ENCODE measurements around the gene SLC36A3.
"Not testable (repeated sequence)": the region's sequence is repeated elsewhere in the genome, so short reads cannot be mapped to it uniquely, and the experiment has no call there.

SLC36A3 gene

DNA sequence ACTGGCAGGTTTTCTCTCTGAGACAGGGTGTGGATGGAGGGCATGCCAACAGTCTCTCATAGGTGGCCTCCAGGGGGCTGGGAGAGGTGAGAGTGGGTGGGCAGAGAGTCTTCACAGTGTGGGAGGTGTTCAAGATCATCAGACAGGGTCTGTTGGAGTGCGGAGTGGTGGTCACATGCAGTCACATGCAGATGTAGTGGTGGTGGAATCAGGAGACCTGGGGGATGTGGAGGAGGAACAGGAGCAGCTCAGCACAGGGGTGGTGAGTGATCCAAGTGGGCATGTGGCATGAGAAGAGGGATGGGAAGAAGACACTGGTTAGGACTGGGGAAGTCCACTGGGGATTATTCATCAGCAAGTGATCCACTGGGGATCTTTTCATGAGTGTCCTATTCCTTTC, 44.8 kb downstream of the SLC36A3 start:
- DNase-seq (ENCODE audit: low read depth) = no peak

DNA sequence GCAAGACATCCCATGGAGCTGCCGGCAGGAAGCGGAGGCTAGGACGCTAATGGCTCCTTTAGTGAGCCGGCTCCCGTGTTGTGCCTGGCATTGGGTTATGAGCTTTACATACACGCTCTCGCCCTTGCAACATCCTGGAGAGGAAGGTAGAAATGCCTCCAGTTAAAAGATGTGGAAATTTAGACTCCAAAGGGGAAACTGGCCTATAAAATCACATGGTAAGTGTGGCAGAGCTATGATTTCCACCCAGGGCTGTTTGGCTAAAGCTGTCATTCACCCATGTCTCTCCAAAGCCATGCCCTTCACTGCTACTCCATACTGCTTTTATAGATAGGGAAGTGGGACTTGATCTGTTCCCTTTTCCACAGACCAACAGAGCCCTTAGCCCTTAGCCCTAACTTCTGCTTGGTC, 45.4 kb downstream of the SLC36A3 start:
- no peak for DNase-seq (ENCODE audit: low read depth)

DNA sequence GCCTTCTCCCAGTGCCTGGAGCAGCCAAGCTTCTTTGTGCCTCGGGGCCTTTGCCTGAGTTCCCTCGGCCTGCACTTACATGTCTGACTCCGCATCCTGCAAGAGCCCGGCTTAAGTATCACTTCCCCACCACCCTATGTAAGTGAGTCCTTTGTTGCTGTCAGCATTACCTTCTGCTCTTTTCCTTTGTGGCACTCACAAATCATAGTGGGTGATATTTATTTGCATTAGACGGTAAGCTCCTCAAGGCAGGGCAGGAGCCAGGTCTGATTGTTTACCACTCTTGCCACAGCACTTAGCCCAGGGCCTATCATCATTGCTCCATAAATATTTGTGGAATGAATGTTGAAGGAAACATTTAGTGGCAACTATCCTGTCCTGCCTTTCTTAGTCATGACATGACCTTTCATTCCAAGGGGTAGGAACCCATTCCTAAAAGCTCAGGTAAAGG, 45.8 kb downstream of the SLC36A3 start:
- DNase-seq (ENCODE audit: low read depth) = no peak

DNA sequence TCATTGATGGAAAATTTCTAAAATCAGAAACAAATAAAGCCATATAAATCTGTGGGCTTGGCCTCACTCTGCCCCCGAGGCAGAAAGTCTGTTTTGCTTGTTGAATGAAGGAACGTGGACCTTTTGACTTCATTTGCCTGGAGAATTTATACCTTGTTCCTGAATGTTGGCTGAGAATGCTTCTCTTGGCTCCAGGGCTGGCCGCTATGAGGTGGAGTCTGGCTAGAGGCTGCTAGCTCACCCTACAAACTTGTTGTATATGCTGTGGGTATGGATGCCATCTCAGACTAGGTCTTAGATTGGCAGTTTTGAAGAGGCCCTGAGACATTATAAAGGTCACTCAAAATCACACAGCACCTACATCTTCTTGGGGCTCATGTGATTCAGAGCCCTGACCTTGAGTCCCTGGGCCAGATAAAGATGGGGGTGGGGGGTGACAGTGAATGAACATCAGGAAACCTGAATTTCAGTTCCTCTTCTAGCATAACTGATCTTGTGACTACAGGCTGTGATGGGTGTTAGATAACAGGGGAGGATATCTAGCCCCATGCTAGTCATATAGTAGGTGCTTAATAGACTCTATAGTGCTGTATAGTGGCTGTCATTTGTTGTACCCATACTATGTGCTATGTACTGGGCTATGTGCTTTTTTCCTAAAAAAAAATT, 47.8 kb downstream of the SLC36A3 start:
- DNase-seq (ENCODE audit: low read depth) = no peak

DNA sequence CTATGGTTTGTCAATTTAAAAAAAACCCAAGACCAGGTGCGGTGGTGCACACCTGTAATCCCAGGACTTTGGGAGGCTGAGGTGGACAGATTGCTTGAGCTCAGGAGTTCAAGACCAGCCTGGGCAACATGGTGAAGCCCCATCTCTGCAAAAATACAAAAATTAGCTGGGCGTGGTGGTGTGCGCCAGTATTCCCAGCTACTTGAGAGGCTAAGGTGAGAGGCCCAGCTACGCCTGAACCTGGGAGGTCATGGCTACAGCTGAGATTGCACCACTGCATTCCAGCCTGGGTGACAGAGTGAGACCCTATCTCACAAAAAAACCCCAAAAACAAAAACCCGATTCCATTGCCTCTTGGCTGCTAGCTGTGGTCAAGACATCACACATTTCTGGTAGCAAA, 48.6 kb downstream of the SLC36A3 start:
- DNase-seq (ENCODE audit: low read depth) = not testable (repeated sequence)

DNA sequence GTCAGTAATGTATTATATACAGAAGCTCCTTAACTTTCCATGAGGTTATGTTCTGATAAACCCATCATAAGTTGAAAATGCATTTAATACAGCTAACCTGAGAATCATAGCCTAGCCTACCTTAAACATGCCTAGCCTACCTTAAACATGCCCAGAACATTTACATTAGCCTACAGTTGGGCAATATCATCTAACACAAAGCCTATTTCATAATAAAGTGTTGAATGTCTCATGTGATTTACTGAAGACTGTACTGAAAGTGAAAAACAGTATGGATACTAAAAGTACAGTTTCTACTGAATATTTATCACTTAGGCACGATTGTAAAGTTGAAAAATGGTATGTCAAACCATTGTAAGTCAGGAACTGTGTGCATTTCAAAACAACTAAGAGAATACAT, 49.0 kb downstream of the SLC36A3 start:
- no peak for DNase-seq (ENCODE audit: low read depth)

DNA sequence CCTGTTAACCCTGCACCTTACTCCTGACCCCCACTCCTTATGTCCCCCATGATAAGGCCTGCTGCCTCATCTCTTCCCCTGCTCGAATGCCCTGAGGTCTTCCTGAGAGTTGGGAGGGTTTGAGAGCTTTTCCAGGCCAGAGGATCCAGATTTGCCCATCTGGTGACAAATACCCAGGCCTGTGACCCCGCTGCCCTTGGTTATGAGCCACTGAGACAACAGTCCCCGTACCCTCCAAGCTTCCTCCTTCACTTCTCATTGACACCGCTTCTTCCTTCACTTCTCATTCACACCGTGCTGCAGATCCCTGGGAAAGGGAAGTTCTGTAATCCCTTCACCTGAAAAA, 50.0 kb downstream of the SLC36A3 start:
- DNase-seq (ENCODE audit: low read depth) = no peak

DNA sequence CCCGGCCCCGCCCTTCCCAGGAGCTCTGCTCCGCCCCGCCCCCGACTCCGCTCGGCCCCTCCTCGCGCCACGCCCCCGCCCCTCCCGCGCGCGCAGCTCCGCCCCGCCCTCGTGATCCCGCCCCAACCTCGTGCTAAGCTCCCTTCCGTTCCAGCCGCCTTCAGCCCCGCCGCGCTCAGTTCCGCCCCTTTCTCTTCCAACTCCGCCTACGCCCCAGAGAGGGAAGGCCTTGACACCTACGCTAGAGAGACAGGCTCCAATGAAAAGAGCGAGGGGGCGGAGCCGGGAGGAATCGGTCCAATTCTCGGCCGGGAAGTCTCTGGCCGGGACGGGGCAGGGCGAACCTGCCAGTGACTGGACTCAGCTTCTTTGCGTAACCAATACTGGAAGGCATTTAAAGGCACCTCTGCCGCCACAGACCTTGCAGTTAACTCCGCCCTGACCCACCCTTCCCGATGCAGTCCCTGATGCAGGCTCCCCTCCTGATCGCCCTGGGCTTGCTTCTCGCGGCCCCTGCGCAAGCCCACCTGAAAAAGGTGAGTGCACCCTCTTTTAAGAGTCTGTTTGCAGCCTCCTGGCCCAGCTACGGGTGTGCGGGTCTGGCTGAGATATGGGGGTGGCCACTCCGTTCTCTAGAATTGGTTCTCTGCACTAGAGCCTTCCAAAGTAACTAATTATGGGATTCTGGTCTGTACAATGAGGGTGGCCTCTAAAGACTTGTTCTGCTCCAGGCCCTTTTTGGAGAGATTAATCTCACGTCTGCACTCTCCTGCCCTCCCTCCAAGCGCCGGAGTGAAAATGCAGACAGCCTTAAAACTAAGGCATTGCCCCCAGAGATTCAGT, 50.6 kb downstream of the SLC36A3 start, which contains the start of gene GM2A:
TSS of gene GM2A (plus strand) at position 424 of the 843 bp plus-strand sequence. CDS start at position 456, 32 bp downstream.
- peak; percentile 98 for DNase-seq (ENCODE audit: low read depth)

DNA sequence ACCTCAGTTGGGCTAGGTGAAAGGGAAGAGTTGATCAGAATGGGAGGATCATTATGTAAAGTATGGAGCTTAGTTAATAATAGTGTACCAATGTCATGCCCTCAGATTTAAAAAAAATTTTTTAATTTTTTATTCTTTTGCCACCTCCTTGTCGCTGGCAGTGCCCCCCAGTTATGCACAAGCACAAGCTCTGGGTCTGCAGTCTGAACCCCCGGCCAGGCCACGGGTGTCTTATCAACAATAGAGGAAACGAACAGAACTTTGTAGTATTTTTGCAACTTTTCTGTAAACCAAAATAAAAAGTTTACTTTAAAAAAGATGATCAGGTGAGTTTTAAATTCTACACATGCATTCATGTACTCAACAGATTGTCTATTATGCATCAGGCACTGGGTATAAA, 51.9 kb downstream of the SLC36A3 start:
- no peak for DNase-seq (ENCODE audit: low read depth)

DNA sequence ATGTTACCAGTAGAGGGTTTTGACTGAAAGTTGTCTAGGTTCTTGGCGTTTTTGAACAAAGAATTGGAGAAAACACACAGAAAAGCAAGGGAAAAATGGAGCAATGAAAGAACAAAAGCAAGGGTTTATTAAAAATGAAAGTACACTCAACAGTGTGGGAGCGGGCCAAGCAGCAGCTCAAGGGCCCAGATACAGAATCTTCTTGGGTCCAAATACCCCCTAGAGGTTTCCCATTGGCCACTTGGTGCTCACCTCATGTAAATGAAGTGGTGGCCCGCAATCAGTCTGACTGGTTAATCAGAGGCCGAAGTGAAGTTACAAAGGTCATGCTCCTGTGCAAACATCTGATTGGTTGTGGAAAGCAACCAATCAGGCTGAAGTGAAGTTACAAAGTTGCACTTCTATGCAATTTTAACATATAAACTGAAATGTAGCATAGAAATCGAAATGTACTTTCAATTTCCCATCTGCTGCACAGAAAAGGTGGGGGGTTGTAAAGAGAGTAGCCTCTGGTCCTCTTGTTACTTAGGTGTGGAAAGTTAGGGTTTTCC, 52.5 kb downstream of the SLC36A3 start:
- DNase-seq (ENCODE audit: low read depth) = no peak

DNA sequence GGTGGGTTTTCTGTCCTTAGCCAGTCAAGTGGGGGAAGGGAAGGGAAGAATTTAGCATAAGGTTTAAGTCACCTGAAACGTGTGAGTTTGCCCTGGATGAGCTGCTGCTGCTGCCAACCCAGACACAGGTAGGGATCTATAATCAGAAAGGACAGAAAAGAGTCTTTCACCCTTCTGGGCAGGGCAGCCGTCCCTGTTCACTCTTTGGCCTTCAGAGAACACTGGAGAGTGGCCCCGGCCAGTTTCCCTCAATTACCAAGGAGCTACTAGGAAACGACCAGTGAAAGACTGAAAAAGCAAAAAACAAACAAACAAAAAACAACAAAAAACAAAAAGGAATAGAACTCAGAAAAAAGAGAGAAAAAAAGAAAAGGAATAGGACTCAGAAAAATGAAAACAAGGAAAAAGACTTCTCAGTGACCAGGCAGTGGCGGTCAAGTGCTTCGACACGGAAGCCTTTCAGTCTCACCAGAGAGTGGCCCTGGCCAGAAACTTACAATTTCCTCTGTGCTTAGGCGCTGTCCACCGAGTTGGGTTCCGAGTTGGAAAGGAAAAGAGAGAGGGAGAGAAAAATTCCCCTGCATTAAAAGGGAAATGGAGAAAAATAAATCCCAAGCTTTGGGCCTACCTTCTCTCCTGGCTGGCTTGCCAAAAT, 53.1 kb downstream of the SLC36A3 start:
- no peak for DNase-seq (ENCODE audit: low read depth)

DNA sequence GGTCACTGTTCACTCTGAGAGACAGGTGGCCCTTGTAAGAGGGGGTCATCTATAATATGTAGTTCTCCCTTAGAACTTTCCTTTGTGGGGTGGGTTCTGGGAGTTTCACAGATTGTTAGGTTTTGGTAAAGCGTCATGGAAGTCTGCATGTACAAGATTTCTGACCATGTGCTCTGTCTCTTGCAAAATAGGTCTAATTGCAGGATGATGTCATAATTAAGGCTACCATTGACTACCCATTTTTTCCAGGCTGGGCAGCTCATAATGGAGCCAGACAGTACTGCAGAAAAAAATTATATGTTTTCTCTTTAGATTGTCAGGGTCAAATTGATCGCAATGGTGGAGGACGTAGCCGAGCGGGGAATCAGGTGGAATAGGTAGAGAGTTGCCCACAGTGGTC, 54.3 kb downstream of the SLC36A3 start:
- no peak for DNase-seq (ENCODE audit: low read depth)

DNA sequence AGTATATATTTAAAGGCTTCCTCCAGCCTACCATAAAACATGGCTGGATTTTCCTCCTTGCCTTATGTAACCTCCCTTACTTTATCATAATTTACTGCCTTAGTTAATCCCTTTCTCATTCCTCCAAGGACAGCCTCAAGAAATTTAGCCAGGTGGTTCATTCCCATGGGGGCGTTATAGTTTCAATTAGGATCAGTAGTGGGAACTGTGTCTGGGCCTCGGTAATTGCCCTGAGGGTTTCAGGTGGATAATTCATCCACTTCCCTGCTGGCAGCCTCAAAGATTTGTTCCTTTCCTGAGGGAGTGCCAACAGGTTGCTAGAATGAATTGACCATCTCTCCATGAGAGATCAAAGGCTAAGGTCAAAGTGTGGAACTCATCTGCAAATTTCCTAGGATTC, 54.9 kb downstream of the SLC36A3 start:
- no peak for DNase-seq (ENCODE audit: low read depth)

DNA sequence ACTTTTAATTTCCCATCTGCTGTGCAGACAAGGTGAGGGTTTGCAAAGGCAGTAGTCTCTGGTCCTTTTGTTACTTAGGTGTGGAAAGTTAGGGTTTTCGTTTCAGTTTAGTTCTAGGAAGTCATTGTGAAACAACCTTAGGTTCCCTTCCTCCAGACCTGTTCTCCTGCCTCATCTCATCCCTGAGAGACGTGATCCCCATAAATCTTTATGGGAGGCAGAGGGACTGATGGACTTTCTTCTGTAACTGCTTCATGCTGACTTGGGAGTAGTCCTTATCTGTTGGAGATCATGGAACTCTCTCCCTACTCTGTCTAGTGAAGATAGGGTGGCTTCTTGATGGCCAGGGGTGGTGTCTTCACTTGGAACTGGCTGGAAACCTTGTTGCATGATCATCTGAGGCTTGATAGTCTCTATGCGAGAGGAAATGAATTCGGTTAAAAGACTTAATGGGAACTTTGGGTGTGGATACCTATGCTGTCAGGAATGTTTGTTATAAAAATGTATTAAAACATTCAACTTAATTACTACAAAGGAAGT, 57.8 kb downstream of the SLC36A3 start:
- no peak for DNase-seq (ENCODE audit: low read depth)

DNA sequence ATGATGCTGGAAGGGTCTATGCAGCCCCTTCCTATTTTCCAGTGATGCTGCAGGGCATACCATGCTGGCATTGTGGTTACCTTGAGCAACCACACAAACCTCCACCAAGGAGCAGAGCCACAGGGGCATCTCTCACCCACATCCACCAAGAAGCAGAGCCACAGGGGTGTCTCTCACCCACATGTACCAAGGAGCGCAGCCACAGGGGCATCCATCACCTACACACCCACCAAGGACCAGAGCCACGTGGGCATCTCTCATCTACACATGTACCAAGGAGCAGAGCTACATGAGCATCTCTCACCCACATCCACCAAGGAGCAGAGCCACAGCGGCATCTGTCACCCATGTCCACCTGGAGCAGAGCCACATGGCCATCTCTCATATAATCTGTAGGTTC, 59.4 kb downstream of the SLC36A3 start:
- DNase-seq (ENCODE audit: low read depth) = no peak

DNA sequence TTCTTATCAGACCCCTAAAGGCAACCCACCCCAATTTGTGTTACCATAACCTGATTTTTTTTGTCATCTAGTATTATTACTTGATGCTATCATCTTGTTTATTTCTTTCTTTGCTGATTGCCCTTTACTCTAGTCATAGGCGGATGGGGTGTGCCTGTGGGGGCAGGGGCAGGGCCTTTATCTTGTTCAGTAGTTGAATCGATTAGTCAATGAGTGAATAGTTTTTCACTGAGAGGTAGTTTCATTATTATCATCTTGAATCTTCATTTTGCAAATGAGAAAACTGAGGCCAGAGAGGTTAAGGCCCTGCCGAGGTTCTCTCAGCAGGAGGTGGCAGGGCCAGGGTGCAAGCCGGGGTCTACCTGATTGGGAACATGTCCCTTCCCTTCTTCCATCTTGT, 60.0 kb downstream of the SLC36A3 start:
- no peak for DNase-seq (ENCODE audit: low read depth)

DNA sequence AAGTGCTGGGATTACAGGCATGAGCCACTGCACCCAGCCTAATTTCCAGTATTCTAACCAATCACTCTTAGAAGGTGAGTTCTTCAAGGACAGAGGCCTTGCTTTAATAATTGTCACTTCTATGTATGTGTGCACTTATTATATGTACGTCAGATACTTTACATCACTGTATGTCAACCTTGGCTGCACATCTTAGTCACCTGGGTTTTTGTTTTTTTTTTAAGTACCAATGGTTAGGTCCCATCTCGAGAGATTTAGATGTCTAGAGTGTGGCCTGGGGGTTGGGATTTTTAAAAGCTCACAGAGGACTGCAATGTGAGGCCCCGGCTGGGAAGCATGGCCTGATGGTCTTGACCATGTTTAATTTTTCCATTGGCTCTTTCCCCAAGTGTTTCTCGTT, 60.4 kb downstream of the SLC36A3 start:
- DNase-seq (ENCODE audit: low read depth) = no peak

DNA sequence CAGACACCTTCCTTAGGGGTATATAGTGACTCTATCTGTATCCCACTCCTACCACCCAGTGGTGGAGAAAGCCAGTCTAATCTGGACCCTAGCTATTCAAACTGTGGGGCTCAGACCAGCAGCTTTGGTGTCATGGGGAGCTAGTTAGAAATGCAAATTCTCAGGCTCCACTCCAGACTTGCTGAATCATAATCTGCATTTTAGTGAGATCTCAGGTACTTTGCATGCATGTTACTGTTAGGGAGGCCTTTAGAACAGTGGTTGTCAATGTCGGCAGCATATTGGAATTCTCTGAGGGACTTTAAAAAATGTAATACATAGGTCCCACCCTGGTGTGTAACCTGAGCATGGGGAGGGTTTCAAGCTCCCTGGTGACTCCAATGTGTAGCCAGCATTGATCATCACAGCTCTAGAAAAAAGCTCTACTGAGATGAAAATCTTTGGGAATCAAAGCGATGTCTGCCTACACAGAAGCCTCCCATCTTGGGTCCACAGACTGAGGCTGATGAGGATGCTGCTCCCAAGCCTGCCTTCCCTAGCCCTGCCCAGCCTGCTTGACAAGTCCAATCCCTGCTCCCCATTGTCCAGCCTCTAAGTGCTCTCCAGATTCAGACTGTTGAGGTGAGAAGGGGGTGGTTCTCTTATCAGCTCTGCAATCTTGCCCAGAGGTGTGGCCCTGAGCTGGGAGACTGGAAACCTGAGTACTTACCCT, 62.5 kb downstream of the SLC36A3 start:
- no peak for DNase-seq (ENCODE audit: low read depth)

DNA sequence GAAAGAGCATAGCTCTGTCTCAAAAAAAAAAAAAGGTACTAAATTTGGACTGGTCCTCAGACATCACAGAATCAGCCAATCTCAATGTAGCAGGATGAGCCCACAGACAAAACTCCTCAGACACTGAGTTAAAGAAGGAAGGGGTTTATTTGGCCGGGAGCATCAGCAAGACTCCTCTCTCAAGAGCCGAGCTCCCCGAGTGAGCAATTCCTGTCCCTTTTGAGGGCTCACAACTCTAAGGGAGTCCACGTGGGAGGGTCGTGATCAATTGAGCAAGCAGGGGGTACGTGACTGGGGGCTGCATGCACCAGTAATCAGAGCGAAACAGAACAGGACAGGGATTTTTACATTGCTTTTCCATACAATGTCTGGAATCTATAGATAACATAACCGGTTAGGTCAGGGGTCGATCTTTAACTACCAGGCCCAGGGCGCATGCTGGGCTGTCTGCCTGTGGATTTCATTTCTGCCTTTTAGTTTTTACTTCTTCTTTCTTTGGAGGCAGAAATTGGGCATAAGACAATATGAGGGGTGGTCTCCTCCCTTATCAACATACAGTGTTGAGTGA, 63.2 kb downstream of the SLC36A3 start:
- DNase-seq (ENCODE audit: low read depth) = not testable (repeated sequence)

DNA sequence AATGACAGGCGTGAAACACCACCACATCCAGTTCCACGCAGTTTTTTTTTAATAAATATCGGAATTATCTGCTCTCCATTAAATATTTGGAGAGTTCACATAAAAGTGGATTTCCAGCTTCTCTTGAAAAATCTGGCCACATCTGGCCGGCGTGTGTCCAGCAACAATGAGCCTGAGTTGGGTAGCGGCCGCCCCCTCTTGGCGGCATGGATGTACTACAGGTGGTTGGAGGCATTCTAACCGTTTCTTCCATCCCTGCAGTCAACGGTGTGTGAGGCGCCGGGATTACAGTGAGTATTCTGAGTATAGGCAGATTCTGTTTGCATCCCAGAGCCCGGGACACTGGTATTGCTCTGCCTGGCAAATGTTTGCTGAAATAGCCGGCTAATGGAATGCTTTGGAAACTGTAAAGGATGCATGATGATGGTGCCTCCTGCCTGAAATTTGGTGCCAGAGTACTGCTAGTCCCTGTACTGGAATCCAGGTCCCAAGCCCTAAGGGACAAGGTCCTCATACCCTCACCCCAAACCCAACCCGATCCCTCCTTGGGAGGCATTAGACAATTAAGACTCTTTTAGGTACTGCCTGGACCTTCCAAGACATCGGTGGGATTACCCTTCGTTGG, 64.2 kb downstream of the SLC36A3 start:
- peak; percentile 37 for DNase-seq (ENCODE audit: low read depth)

DNA sequence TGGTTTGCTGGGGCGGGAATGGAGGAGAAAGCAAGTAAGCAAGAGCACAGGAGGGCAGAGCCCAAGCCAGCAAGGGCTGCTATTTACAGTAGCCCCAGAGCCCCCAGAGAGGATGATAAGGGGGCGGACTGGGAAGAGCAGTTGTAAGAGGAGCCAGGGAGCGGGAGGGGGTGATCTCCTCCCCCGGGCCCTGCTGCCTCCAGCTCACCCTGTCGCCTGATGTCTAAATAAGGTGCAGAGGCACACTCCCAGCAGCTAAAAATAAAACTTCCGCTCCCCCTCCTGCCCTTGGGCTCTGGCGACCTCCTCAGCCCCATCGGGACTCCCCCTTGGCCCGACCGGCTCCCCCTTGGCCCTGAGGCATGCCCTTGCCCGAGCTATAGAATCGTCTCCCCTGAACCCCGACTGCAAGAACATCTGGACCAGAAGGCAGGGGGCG, 65.2 kb downstream of the SLC36A3 start:
- no peak for DNase-seq (ENCODE audit: low read depth)
